HepG2 (cell line): ENCODE data around the gene QSOX2. TPM values are rescaled to one million over a fixed set of nuclear protein-coding genes. Genes with fewer than 3 reads are reported as not detected.

Experiments
- ATAC-seq: fragments of 200-7000 bp; cut with Tn5 transposase; 3 replicates; pipeline ENCODE4 v1.9.1; 2020; ENCODE audit warnings: mild to moderate bottlenecking, moderate library complexity
- BruUV-seq: library from RNA; stranded (reverse); fragments of 400-500 nt; replicated peaks from 2 replicates; lab custom pipeline; 2021; lab: Mats Ljungman, UMichigan
- CTCF ChIA-PET: fragments of 300-600 bp; formaldehyde crosslinking; extraction: SDS; loops from one replicate; lab custom pipeline; 2021; ENCODE audit warnings: low total read pairs, inconsistent platforms, low intra/inter-chr PET ratio; lab: Yijun Ruan, JAX
- POLR2A ChIA-PET: fragments of 350-600 bp; sonication (Branson Sonifier 250); formaldehyde crosslinking; loops from one replicate; lab custom pipeline; 2020; ENCODE audit warnings: antibody characterized with exemption, inconsistent platforms; lab: Yijun Ruan, JAX
- DNase-seq: peaks from one replicate; pipeline ENCODE4 v3.0.0-alpha.2; 2015; ENCODE audit warnings: low spot score
- FAIRE-seq: peaks from 3 replicates; lab custom pipeline; 2011; peaks lifted over from hg19 to GRCh38; lab: Jason Lieb, UNC
- H2AFZ ChIP-seq: one replicate; pipeline ENCODE4 v1.6.1; 2011; ENCODE audit warnings: low read length, inconsistent platforms
- H3K27ac ChIP-seq: fragments of 300-600 bp; 3 replicates; pipeline ENCODE4 v1.8.0; 2011; ENCODE audit warnings: mixed run types, mild to moderate bottlenecking, mixed read lengths, low read length, inconsistent platforms; ENCODE audit not compliant: insufficient read depth; ENCODE audit errors: extremely low read length
- H3K27me3 ChIP-seq, 2 experiments: fragments of 200-600 bp in 1 of 2; 2 replicates in 1 of 2; 3 replicates in 1 of 2; pipeline versions ENCODE4 v1.6.0 to v1.8.0; 2011; ENCODE audit warnings: low read length in 2 of 2, mild to moderate bottlenecking in 2 of 2, moderate library complexity in 2 of 2, inconsistent platforms in 1 of 2; ENCODE audit not compliant: insufficient read depth in 2 of 2, control insufficient read depth in 1 of 2
- H3K36me3 ChIP-seq, 2 experiments: fragments of 200-600 bp in 1 of 2; replicated peaks in 1 of 2; 2 replicates in 1 of 2; 3 replicates in 1 of 2; pipeline versions ENCODE4 v1.5.1 to v1.8.0; 2011; ENCODE audit warnings: low read length in 2 of 2, inconsistent platforms in 1 of 2; ENCODE audit not compliant: insufficient read depth in 2 of 2, control insufficient read depth in 1 of 2
- H3K4me1 ChIP-seq: 2 replicates; pipeline ENCODE4 v1.5.1; 2012; ENCODE audit warnings: low read length, inconsistent platforms; ENCODE audit not compliant: insufficient read depth
- H3K4me2 ChIP-seq: 2 replicates; pipeline ENCODE4 v1.6.0; 2011; ENCODE audit warnings: low read depth, low read length, inconsistent platforms
- H3K4me3 ChIP-seq, 3 experiments: fragments of 200-600 bp in 1 of 3; sonication (generic), shearing (Covaris generic) in 1 of 3; replicated peaks in 1 of 3; 2 replicates each; pipeline ENCODE4 v1.5.1; 2011 to 2016; ENCODE audit warnings: low read length in 3 of 3, inconsistent platforms in 2 of 3, low read depth in 2 of 3, mild to moderate bottlenecking in 2 of 3, control low read depth in 1 of 3, mixed read lengths in 1 of 3; ENCODE audit not compliant: insufficient read depth in 1 of 3
- H3K79me2 ChIP-seq: one replicate; pipeline ENCODE4 v1.6.1; 2011; ENCODE audit warnings: low read length, inconsistent platforms; ENCODE audit not compliant: insufficient read depth
- H3K9ac ChIP-seq: 2 replicates; pipeline ENCODE4 v1.6.0; 2011; ENCODE audit warnings: mild to moderate bottlenecking, low read depth, low read length, inconsistent platforms; ENCODE audit not compliant: insufficient read depth
- H3K9me3 ChIP-seq: 2 replicates; pipeline ENCODE4 v1.5.1; 2012; ENCODE audit warnings: mild to moderate bottlenecking, low read length
- H4K20me1 ChIP-seq: 2 replicates; pipeline ENCODE4 v1.6.0; 2011; ENCODE audit warnings: inconsistent platforms, mild to moderate bottlenecking, low read length, moderate library complexity; ENCODE audit not compliant: insufficient read depth
- DMAP1 ChIP-seq: IDR thresholded peaks from 2 replicates; pipeline ENCODE4 v1.6.1; 2016
- KDM2A ChIP-seq: sonication (generic); formaldehyde crosslinking; IDR thresholded peaks from 2 replicates; pipeline ENCODE4 v1.4.0; 2020; ENCODE audit warnings: low read depth, missing genetic modification reagents, borderline replicate concordance
- MTF2 ChIP-seq: sonication (generic); formaldehyde crosslinking; IDR thresholded peaks from 2 replicates; pipeline ENCODE4 v1.5.0; 2020; ENCODE audit warnings: missing genetic modification reagents, borderline replicate concordance
- NPAS2 ChIP-seq: sonication (generic); formaldehyde crosslinking; IDR thresholded peaks from 2 replicates; pipeline ENCODE4 v1.8.0; 2022; ENCODE audit warnings: mild to moderate bottlenecking, missing genetic modification reagents, borderline replicate concordance
- RARG ChIP-seq: sonication (generic); formaldehyde crosslinking; IDR thresholded peaks from 2 replicates; pipeline ENCODE4 v1.4.0; 2020; ENCODE audit warnings: low read depth, mild to moderate bottlenecking, missing genetic modification reagents
- SRSF4 ChIP-seq: fragments of 200-400 bp; formaldehyde crosslinking; IDR thresholded peaks from one replicate; pipeline ENCODE4 v1.6.1; 2018; ENCODE audit warnings: mild to moderate bottlenecking, low read depth, low read length, moderate library complexity; ENCODE audit not compliant: poor library complexity, severe bottlenecking
- ZNF253 ChIP-seq: sonication (generic); formaldehyde crosslinking; IDR thresholded peaks from 2 replicates; pipeline ENCODE4 v1.8.0; 2022; ENCODE audit warnings: mild to moderate bottlenecking, missing genetic modification reagents, borderline replicate concordance
- ZNF607 ChIP-seq: sonication (generic); formaldehyde crosslinking; IDR thresholded peaks from 2 replicates; pipeline ENCODE4 v1.5.1; 2020; ENCODE audit warnings: missing genetic modification reagents, mild to moderate bottlenecking, borderline replicate concordance
- WGBS: methylation state at CpG from one replicate; pipeline ENCODE4 v1.1.6; 2017; ENCODE audit warnings: low lambda C conversion rate; 5-methylcytosine and 5-hydroxymethylcytosine counted together
- in situ Hi-C: cut with HindIII; loops from 2 replicates; pipeline ENCODE4 v1.10.0; 2017; ENCODE audit warnings: low pct_unique_long_range_greater_than_20kb; ENCODE audit not compliant: extremely low pct_ligation_motif_present
- intact Hi-C: fragments of 100-400 bp; cut with micrococcal nuclease; formaldehyde crosslinking; loops from one replicate; pipeline ENCODE4 v1.10.0; 2022; ENCODE audit not compliant: unreplicated experiment
- polyA plus RNA-seq, 8 experiments: library from polyadenylated mRNA; depleted of rRNA in 3 of 8; stranded (reverse) in 7 of 8; unstranded in 1 of 8; fragments of >200 nt; fragmentation: Illumina TruSeq in 4 of 8; extraction: Trizol in 4 of 8; gene quantifications; 2 replicates each; pipeline versions ENCODE4 v1.2.1 to v1.2.3, GENCODE V29; 2011 to 2016; ENCODE audit warnings: low read depth in 4 of 8, missing spikeins in 1 of 8, mixed read lengths in 1 of 8; ENCODE audit not compliant: insufficient read depth in 1 of 8
- total RNA-seq, 5 experiments: library from RNA; depleted of rRNA; stranded (reverse); fragments of >200 nt; fragmentation: Illumina TruSeq; extraction: Trizol; gene quantifications; 2 replicates each; pipeline ENCODE4 v1.2.3, GENCODE V29; 2016; ENCODE audit warnings: low read depth in 1 of 5
- TF ChIP-seq, protein P1 (sequence below): sonication (generic); formaldehyde crosslinking; IDR thresholded peaks from 2 replicates; pipeline ENCODE4 v1.8.0; 2022; ENCODE audit warnings: missing genetic modification reagents, mild to moderate bottlenecking, borderline replicate concordance
- TF ChIP-seq, protein P2 (sequence below): sonication (generic); formaldehyde crosslinking; IDR thresholded peaks from 2 replicates; pipeline ENCODE4 v1.4.0; 2020; ENCODE audit warnings: missing genetic modification reagents
- TF ChIP-seq, protein P3 (sequence below), 2 experiments: sonication (generic) in 1 of 2; formaldehyde crosslinking in 1 of 2; IDR thresholded peaks; 2 replicates each; pipeline versions ENCODE4 v1.4.0 to v1.6.1; 2016 to 2020; ENCODE audit warnings: borderline replicate concordance in 1 of 2, low read depth in 1 of 2, mild to moderate bottlenecking in 1 of 2, missing genetic modification reagents in 1 of 2
- TF ChIP-seq, protein P4 (sequence below): sonication (generic); formaldehyde crosslinking; IDR thresholded peaks from 2 replicates; pipeline ENCODE4 v1.5.0; 2020; ENCODE audit warnings: mild to moderate bottlenecking, missing genetic modification reagents, moderate library complexity

QSOX2 gene
- total and polyA plus RNA-seq, 2 of the 13 experiments (the other 11 are each of a cell fraction or from before 2014, with no cell fraction given), result 27.1 to 42.1 TPM

DNA sequence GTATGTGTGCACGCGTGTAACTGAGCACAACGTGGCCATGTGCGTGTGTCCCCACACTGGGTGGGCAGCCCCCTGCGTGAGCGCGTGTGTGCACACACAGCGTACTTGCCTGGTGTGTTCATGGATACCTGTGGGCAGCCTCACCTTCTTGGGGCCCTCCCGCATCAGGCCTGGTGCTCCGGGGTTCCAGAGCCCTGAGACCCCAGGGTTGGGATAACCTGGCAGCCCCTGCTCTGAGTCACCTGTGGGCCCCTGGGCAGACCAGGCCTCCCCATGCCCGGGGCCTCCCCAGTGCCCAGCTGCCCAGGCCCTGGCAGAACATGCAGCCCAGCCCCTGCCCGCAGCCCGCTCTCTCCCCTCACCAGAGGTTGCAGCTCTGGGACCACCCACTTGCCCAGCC is 65.9 kb downstream of the QSOX2 start:
- H3K9ac ChIP-seq, result no peak overlapping the region
- in situ Hi-C loops, result loop anchor here (10.0 kb wide), 1 partner anchor 105 kb away; no protein-coding TSS in a partner anchor
- no peaks in the 10 kb centered on the region for H3K9me3 ChIP-seq
- no peaks in the 10 kb centered on the region for H3K36me3 ChIP-seq
- no peaks in the 10 kb centered on the region for H4K20me1 ChIP-seq
- H3K4me1 ChIP-seq, result peaks cover 8% of the 10 kb centered on the region; the same call in 1 of the 2 replicates
- BruUV-seq, result no TSS peak
- WGBS, result 87% methylated on average over 6 of the region's 13 CpGs
- CTCF ChIA-PET, result no interaction called here
- intact Hi-C loops, result no loop called here
- POLR2A ChIA-PET, result no interaction called here
- FAIRE-seq (no peak), DNase-seq (no peak), ATAC-seq (no peak)
- H3K79me2 ChIP-seq, result no peaks in the 10 kb centered on the region
- no peak overlapping the region for H3K27ac ChIP-seq
- H3K4me2 ChIP-seq, result no peak overlapping the region
- H3K27me3 ChIP-seq, result peaks cover 3 to 37% of the 10 kb centered on the region in 2 experiments; a peak in 4 of 5 replicates
- H3K4me3 ChIP-seq, result no peak overlapping the region
- no peak overlapping the region for H2AFZ ChIP-seq
- TF ChIP-seq ZNF607 (no peak), DMAP1 (CRISPR knock-in tag) (no peak), SRSF4 (no peak), RARG (CRISPR knock-in tag) (no peak), MTF2 (CRISPR knock-in tag) (no peak), KDM2A (CRISPR knock-in tag) (no peak), ZNF253 (no peak), NPAS2 (CRISPR knock-in tag) (no peak)
- TF ChIP-seq, protein P1, sequence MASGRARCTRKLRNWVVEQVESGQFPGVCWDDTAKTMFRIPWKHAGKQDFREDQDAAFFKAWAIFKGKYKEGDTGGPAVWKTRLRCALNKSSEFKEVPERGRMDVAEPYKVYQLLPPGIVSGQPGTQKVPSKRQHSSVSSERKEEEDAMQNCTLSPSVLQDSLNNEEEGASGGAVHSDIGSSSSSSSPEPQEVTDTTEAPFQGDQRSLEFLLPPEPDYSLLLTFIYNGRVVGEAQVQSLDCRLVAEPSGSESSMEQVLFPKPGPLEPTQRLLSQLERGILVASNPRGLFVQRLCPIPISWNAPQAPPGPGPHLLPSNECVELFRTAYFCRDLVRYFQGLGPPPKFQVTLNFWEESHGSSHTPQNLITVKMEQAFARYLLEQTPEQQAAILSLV, result no peak
- TF ChIP-seq, protein P2, sequence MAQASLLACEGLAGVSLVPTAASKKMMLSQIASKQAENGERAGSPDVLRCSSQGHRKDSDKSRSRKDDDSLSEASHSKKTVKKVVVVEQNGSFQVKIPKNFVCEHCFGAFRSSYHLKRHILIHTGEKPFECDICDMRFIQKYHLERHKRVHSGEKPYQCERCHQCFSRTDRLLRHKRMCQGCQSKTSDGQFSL (CRISPR knock-in tag), result no peak
- TF ChIP-seq, protein P3, sequence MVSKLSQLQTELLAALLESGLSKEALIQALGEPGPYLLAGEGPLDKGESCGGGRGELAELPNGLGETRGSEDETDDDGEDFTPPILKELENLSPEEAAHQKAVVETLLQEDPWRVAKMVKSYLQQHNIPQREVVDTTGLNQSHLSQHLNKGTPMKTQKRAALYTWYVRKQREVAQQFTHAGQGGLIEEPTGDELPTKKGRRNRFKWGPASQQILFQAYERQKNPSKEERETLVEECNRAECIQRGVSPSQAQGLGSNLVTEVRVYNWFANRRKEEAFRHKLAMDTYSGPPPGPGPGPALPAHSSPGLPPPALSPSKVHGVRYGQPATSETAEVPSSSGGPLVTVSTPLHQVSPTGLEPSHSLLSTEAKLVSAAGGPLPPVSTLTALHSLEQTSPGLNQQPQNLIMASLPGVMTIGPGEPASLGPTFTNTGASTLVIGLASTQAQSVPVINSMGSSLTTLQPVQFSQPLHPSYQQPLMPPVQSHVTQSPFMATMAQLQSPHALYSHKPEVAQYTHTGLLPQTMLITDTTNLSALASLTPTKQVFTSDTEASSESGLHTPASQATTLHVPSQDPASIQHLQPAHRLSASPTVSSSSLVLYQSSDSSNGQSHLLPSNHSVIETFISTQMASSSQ (IDR thresholded peaks at IDR 0.05; ENCODE audit: low read depth), result no peak
- TF ChIP-seq, protein P3 (CRISPR knock-in tag; IDR thresholded peaks at IDR 0.05; ENCODE audit: borderline replicate concordance), result no peak
- TF ChIP-seq, protein P4, sequence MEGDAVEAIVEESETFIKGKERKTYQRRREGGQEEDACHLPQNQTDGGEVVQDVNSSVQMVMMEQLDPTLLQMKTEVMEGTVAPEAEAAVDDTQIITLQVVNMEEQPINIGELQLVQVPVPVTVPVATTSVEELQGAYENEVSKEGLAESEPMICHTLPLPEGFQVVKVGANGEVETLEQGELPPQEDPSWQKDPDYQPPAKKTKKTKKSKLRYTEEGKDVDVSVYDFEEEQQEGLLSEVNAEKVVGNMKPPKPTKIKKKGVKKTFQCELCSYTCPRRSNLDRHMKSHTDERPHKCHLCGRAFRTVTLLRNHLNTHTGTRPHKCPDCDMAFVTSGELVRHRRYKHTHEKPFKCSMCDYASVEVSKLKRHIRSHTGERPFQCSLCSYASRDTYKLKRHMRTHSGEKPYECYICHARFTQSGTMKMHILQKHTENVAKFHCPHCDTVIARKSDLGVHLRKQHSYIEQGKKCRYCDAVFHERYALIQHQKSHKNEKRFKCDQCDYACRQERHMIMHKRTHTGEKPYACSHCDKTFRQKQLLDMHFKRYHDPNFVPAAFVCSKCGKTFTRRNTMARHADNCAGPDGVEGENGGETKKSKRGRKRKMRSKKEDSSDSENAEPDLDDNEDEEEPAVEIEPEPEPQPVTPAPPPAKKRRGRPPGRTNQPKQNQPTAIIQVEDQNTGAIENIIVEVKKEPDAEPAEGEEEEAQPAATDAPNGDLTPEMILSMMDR (CRISPR knock-in tag), result no peak
